HG03442 (cell line): ENCODE data around the gene PDGFRA.
"Not testable (repeated sequence)": the region's sequence is repeated elsewhere in the genome, so short reads cannot be mapped to it uniquely, and the experiment has no call there.

ENCODE experiments used
- ATAC-seq: cut with Tn5 transposase; IDR thresholded peaks from one replicate; pipeline ENCODE4 v1.9.1; 2021; ENCODE audit warnings: mild to moderate bottlenecking, moderate library complexity; ENCODE audit not compliant: unreplicated experiment

PDGFRA gene

DNA sequence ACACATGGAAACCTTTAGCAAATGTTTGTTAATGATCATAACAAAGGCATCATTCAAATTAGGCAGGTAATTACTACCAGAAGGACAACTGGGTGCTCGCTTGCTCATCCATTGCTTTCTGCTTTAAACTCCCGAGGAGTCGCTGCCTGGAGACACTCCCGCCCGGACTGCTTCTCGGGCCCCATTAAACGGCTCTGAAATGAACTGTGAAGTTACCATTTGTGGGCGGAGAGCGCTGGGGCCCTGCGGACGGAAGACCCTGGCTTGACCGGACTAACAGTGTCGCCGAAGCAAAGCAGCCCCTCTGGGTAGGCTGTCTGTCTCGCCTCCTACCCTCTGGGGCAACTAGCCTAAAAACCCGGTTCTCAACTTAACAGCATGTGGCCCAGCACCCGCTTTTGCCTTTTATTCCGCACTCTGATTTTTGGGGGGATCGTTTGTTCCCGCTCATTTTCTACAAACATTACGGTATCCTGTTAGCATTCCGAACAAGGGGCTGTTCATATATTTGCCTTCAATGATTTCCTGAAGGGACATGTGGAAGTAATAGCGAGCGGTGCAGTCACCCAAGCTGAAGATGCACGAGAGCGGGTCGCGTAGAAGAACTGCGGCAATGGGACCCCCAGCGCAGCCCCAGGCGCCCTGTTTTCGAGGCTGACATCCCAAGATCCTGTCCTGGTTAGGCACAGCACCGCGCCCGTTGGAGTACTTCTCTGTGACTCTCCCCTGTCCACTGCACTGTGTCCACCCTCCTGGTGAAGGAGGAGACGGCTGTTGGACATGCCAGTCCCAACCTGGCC is 1.6 kb upstream of the PDGFRA start:
- peak; percentile 16 for ATAC-seq

DNA sequence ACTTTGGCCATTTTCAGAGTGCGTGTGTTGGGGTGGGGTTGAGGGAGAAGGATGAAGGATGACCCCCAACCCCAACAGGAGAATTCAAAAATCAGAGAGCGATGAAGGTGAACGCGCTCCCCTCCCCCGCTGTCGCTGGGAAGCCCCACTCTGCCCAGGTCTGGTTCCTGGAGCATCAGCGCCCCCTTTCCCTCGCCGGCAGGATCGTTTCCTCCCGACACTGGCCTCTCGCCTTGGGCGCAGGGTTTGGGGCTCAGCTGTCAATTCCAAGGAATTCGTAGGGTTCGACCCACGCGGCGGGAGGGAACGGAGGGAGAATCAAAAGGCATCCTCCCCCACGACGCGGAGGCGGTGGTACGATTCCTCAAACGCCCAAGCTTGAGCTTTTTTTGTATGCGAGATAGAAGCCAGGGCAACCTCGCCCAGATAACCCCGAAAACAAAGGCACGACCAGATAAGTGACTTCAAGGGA is 1.0 kb upstream of the PDGFRA start:
- peak; percentile 56 for ATAC-seq

DNA sequence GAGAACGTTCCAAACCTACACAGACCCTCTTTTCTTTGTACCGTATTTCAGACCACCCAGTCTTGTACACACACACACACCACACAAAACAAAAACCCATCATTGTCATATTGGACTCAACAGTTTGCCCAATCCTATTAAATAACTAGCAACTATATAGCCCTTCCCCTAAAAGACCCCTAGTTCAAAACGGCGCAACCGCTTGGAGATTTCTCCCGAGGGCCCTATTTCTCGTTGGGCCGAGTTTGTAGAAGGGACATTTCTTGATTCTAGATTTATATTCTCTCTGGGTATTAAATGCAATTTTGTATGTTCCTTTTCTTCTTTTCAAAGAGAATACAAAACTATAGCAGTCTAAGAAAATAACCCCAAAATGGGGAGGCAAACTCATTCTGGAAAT is 547 bp upstream of the PDGFRA start:
- ATAC-seq, result no peak

DNA sequence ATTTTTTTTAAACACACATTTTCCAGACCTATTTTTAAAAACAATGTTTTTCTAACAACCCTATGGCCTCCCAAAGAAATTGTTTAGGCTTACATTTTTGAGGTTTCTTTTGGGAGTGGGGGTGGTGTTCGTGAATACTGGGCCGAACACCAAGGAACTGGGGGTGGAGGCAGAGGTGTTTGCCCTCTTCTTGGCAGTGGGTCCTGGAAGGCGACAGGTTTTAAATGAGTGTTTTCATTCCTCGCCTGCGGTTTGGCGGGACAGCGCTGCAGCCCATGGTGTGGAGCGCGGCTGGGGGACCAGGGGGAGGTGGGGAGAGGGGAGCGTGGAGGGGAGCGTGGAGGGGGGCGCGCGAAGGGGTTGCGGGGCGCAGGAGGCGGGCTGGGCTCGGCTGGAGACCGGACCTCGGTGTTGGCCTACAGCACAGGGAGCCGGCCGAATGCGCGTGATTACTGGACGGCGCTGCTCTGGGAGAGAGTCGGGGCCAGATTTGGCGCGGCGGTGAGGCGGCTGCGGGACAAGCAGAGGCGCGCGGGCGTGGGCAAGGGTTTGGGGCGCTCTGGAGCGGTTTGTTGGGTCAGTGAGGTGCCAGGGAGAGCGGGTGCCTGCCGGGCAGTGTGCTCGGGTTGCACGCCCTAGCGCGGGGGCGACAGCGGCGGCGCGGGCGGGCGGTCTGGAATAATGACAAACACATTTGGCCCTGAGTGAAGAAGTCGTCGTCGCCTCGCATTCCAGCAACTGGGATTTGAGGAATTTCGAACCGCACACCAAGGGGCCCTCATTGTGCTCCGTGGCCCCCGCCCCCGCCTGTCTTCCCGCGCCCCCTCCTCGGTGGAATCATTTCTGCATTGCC is 764 bp downstream of the PDGFRA start:
- ATAC-seq, result no peak

DNA sequence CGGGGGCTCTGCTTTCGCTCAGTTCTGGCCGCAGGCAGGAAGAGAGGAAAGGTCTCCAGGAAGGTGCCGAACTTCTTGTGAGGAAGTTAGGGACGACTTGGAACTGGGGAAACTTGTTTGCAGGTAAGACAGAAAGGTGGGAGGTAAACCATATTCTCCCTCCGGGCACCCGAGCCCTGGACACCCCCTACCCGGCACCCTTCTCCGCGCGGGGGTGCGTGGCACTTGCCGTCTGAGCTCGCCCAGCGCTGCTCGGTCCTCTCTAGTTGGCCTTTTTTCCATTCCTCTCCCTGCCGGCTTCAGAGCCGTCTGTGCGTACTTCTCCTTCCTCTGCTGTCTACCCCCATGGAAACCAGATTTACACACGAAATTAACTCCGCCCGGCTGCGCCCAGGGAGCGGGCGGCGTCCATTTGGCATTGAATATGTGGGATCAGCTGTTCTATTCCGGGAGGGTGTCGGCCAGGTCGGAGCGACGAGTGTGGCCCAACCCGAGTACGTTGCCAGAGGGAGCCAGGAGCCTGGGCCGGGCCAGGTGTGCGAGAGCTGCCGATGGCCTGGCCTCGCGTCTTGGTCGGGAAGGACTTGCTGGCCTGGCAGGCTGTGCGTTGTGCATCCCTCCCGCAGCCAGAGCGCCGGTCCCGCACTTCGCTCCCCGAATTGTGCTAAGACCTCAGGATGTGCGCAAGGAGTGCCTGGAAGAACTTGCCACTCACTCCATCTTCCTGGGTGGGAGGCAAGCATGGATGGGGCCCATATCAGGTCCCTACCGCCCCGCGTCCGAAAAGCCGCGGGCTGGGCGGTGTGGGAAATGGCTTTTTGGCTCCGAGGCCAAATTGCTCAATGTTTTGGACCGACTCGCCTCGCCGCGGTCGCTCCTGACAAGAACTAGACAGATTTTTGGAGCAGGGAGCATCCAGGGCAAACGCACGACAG is 1.7 kb downstream of the PDGFRA start:
- no peak for ATAC-seq

DNA sequence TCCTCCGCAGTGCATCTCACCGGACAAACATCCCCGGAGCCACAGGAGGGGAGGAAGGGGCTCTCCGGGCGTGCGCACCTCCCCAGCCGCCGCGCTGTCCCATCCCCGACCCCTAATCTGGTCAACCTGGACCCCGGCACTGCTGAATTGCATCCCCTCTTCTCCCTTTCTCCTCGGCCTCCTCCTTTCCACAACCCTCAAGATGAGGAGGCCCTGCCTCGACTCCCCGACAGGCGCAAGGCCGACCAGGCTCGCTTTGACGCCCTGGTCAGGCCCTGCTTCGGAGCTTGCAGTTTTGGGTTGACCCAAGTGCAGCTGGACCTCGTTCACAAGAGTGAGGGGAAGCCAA is 2.3 kb downstream of the PDGFRA start:
- no peak for ATAC-seq

DNA sequence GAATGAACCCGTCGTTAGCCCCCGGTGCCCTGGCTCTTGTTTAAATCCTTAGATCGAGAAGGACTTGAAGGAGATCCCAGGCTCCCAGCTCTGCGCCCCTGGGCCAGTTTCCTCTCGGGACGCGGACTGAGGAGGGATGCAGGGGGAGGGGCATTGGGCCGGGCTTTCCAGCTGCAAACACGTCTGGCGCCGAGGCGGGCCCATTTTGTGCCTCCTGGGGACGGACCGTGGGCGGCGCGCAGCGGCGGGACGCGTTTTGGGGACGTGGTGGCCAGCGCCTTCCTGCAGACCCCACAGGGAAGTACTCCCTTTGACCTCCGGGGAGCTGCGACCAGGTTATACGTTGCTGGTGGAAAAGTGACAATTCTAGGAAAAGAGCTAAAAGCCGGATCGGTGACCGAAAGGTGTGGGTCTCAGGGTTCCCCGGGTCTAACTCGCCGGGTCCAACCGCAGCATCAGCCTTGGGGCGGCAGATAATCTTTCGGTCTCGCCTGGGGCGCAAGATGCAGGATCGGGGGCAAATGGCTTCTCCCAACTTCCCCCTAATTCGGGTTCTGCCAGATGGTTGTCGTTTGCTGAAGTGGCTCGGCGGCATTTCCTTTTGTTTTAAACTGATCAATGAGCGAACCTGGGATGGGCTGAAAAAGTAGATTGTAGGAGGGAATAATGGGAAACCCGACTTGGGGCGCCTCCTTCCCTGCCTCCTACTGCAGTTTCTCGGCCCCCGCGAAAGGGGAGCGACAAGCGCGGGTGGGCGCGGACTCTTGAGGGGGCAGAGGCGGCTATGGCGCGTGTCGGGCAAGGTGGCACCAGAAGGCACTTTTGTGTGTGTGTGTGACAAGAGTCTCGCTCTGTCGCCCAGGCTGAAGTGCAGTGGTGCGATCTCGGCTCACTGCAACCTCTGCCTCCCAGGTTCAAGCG is 2.9 kb downstream of the PDGFRA start:
- no peak for ATAC-seq

DNA sequence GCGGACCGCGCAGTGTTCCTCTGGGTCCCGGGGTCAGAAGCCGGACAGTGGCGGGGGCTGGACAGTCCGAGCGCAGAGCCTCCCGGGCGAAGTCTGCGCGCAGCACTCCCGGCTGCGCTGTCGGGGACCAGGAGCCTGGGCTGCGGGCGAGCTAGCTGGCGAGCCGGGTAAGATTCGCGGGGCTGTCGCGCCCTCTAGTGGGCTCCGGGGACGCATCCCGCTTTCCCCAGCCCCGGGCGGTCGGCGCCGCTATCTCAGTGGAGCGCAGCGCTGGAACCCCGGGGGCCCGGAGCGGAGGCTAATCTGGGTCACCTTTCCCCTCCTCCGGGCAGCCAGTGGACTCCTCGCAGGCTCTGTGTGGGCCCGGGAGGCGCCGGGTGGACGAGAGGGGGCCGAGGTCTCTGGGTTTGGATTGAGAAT is 4.2 kb downstream of the PDGFRA start:
- ATAC-seq, result peak; percentile 84

DNA sequence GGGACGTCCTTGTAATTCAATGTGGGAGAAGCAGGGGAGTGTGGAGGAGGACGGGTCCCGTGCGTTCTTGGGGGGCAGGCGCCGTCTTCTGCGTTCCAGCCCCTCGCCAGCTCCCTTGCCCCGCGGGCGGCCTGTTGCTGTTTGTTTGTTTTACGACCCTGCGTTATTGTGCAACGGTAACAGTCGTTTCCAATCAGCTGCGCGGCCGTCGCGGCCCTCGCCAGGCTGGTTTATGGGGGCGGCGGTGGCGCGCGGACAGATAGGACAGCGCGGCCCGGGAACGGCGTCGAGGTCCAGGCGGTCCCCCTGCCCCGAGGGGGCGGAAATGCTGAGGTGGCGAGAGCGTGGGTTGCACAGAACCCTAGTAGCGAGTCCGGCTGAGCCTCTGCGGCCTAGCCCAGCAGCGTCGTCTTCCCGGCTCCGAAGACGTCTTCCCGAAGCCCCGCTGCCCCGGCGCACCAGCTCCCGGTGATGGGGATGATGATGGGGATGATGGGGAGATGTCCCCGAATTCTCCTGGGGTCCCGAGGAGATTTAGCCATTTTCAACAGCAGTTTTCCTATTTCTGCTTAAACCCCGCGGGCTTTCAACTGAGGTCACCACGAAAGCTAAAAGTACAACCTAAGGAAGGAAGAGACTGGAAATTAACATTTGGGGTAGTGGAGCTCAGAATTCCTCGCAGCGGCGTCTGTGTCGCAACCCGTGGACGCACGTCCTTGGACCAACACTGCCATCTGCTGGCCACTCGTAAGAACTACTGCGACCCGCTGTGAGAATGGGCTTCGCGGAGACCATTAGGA is 4.8 kb downstream of the PDGFRA start:
- peak; percentile 47 for ATAC-seq

DNA sequence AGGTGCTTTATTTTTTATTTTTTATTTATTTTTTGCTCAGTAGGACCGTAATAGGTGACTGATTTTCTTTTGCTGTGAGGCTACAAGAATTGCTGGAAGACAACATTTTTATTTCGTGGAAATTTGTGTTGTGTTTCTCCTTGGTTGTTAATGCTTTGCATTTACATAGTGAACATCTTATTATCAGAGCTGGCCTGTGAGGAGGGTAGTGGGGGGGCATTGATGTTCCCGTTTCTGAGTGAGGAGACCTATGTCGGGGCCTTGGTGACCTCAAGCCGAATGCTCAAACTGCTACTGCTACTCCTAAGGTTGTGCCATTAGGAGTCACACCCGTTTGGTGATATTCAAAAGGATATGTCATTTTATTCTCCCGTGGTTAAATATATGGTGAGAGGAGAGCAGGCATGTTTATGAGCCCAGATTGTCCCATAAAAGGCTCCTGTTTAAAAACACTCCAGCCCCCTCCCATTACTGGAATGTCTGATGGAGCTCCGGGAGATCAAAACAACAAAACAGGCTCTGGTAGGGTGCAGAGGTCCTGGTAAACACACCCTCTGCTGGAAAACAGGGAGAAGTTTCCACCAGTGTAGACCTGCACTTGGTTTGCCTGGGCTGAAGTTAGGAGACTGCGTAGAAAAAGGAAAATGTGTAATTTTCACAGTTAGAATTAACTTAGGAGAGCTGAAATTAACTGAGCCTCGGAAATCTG is 5.6 kb downstream of the PDGFRA start:
- ATAC-seq, result no peak

DNA sequence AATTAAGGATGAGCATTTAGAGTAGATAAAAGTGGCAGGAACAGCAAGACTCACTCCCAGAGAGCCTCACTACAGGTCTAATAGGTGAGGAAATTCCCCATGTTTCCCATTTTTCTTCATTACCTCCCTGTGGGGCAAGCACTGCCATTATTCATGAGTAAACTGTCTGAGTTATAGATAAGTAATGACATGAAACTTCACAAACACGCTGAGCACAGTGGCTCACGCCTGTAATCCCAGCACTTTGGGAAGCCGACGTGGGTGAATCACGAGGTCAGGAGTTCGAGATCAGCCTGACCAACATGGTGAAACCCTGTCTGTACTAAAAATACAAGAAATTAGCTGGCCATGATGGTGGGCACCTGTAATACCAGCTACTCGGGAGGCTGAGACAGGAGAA is 7.2 kb downstream of the PDGFRA start:
- not testable (repeated sequence) for ATAC-seq

DNA sequence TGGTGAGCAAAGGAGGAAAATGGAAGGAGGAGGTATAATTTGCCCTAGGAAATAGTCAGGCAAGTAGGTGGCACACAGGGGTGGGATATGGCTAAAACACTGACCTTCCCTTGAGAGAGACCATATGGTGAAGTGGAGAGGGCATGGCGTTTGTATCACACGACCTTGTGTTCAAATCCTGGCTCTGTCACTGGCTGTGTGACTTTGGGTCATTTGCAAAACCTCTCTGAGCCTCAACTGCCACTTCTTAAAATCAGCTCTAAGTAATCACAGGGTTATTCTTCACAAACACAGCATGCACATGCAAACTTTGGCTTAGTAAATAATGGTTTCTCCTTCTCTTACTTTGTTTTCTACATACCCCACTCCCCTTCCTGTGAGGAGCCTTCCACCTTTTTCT is 8.7 kb downstream of the PDGFRA start:
- ATAC-seq, result no peak

DNA sequence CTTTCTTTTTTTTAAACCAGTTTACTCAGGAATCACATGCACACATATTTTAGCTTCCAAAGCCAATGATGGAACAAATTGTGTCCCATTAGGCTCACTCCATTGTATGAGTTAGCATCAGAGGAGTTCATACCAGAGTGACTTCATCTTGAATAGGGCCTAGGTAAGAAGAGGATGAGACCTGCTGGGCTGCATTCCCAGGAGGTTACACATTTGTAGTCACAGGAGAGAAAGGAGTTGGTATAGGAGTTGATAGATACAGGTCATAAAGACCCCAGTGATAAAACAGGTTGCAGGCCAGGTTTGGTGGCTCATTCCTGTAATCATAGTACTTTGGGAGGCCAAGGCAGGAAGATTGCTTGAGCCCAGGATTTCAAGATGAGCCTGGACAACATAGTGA is 9.3 kb downstream of the PDGFRA start:
- ATAC-seq, result no peak

DNA sequence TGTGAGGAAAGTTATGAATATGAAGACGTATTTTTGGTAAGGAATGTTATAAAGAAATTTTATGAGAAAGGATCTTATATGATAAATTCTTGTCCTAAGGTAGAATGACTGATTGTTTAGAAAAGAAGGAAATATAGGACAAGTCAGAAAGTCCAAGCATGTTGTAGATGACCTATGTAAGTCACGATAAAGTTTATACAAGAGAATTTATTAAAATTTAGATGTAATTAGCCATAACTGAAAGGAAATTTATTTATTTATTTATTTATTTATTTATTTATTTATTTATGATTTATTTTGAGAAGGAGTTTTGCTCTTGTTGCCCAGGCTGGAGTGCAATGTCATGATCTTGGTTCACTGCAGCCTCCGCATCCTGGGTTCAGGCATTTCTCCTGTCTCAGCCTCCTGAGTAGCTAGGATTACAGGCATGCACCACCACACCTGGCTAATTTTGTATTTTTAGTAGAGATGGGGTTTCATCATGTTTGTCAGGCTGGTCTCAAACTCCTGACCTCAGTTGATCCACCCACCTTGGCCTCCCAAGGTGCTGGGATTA is 12.3 kb downstream of the PDGFRA start:
- not testable (repeated sequence) for ATAC-seq

DNA sequence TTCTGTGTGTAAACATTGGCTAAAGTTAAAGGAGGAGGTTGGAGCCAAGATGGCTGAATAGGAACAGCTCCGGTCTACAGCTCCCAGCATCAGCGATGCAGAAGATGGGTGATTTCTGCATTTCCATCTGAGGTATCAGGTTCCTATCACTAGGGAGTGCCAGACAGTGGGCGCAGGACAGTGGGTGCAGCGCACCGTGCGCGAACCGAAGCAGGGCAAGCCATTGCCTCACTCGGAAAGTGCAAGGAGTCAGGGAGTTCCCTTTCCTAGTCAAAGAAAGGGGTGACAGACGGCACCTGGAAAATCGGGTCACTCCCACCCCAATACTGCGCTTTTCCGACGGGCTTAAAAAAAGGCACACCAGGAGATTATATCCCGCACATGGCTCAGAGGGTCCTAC is 14.4 kb downstream of the PDGFRA start:
- ATAC-seq, result not testable (repeated sequence)

DNA sequence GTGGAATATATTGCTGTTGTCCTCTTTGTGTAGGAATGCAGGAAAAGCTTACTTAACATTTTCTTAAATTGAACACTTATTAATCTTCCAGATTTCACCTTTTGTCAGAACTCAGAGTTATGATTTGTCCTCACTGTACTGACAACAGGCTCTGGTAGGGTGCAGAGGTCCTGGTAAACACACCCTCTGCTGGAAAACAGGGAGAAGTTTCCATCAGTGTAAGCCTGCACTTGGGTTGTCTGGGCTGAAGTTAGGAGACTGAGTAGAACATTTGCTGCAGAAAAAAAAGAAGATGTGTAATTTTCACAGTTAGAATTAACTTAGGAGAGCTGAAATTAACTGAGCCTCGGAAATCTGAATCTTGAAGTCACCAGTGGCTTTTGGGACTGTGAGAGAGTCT is 23.2 kb downstream of the PDGFRA start:
- ATAC-seq, result not testable (repeated sequence)

DNA sequence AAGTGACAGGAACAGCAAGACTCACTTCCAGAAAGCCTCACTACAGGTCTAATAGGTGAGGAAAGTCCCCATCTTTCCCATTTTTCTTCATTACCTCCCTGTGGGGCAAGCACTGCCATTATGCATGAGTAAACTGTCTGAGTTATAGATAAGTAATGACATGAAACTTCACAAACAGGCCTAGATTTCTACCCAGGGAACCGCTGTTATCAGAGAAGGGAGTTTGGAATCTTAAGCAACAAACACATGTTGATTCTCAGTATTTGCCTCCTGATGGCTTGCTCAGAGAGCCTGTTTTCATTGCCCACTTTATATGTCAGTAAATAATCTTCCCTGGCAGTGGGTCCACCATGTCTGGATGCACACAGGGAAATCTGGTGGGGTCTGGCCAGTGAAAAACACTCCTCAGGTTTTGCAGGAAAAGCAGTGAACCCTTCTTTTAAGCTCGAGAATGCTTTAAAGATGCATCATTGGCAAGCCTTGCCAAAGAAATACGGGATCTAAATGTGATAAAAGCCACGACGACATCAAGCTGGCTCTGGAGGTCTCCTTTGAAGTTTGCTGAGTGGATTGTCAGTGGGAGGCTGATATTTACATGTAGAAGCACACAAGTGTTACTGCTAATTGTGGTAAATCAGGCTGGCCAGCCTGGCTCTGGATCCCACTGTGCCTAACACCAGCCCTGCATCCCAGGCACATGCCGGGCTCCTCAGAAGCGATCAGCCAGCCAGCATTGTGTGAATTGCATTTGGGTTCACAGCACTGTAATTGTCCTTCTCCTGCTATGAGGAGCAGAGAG is 25.2 kb downstream of the PDGFRA start:
- ATAC-seq, result no peak

DNA sequence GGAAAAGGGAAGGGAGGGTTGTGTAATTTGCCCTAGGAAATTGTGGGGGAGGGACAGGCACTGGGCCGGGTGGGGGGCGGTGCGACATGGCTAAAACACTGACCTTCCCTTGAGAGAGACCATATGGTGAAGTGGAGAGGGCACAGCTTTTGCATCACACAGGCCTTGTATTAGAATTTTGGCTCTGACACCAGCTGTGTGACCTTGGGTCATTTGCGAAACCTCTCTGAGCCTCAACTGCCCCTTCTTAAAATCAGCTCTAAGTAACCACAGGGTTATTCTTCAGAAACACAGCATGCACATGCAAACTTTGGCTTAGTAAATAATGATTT is 25.8 kb downstream of the PDGFRA start:
- ATAC-seq, result no peak
